Ovary (tissue), 9 donors: Measurements from ENCODE around the gene GGT6. TPM values are rescaled to one million over a fixed set of nuclear protein-coding genes. Genes with fewer than 3 reads are reported as not detected.
"Not testable (repeated sequence)": the region's sequence is repeated elsewhere in the genome, so short reads cannot be mapped to it uniquely, and the experiment has no call there.

Experiments used
- DNase-seq, 5 donors: peaks; one replicate each; pipeline ENCODE4 v3.0.0-alpha.2; 2019 to 2020
- H3K27ac ChIP-seq, 2 donors: fragments of 200-600 bp; one replicate each; pipeline versions ENCODE4 v1.5.1 to v1.8.0; 2019 to 2022
- H3K27me3 ChIP-seq: fragments of 200-600 bp; one replicate; pipeline ENCODE4 v1.8.0; 2022
- H3K36me3 ChIP-seq: fragments of 200-600 bp; sonication (generic); one replicate; pipeline ENCODE4 v1.5.1; 2019
- H3K4me1 ChIP-seq: one replicate; pipeline ENCODE4 v1.8.1; 2013; ENCODE audit warnings: mild to moderate bottlenecking, moderate library complexity; ENCODE audit not compliant: insufficient read depth
- H3K4me3 ChIP-seq: fragments of 200-600 bp; sonication (generic); one replicate; pipeline ENCODE4 v1.5.1; 2017
- H3K9me3 ChIP-seq, 2 donors: fragments of 200-600 bp in 1 of 2; sonication (generic) in 1 of 2; one replicate each; pipeline versions ENCODE4 v1.5.1 to v1.8.1; 2013 to 2019; ENCODE audit warnings: mild to moderate bottlenecking in 1 of 2, moderate library complexity in 1 of 2
- CTCF ChIP-seq, 3 donors: fragments of 450-650 bp in 2 of 3; fragments of 200-600 bp in 1 of 3; IDR thresholded peaks; one replicate each; pipeline versions ENCODE4 v1.5.1 to v1.8.0; 2016 to 2022; ENCODE audit warnings: antibody characterized with exemption in 3 of 3, mild to moderate bottlenecking in 1 of 3
- EP300 ChIP-seq: sonication (generic); formaldehyde crosslinking; IDR thresholded peaks from one replicate; pipeline ENCODE4 v1.6.1; 2017; ENCODE audit warnings: antibody characterized with exemption
- POLR2A ChIP-seq: fragments of 450-650 bp; IDR thresholded peaks from one replicate; pipeline ENCODE4 v1.6.1; 2017; ENCODE audit warnings: antibody characterized with exemption, mild to moderate bottlenecking, moderate library complexity
- WGBS, 3 donors: extraction: QIAGEN DNeasy Blood & Tissue Kit in 1 of 3; methylation state at CpG; one replicate each; pipeline versions ENCODE4 v1.1.5 to v1.1.7; 2013 to 2017; 5-methylcytosine and 5-hydroxymethylcytosine counted together
- intact Hi-C, 4 donors: fragments of 100-400 bp; cut with DNase I; formaldehyde crosslinking; loops; one replicate each; pipeline versions ENCODE4 v1.11.0 to v1.15.1; 2022 to 2023
- polyA plus RNA-seq, 2 donors: library from polyadenylated mRNA; stranded (reverse); fragments of 200-250 nt in 1 of 2; fragments of 350-450 nt in 1 of 2; fragmentation: Illumina TruSeq in 1 of 2; extraction: RNeasy Lipid Tissue Mini Kit (QIAGEN cat#74804) in 1 of 2; gene quantifications; one replicate each; pipeline ENCODE4 v1.2.3, GENCODE V29; 2013 to 2014
- total RNA-seq, 7 donors: library from RNA; depleted of rRNA in 2 of 7; stranded (reverse); fragments of >200 nt in 2 of 7; fragmentation: NEBNext Ultra II Directional in 3 of 7; extraction: Animal tissue kit (Norgen Biotek cat#: 25700) in 3 of 7; gene quantifications; one replicate each; pipeline versions ENCODE4 v1.1.0 to v1.2.4, GENCODE V29; 2016 to 2023
- donor health status: DM: no; HTN: no; CAD: no; lungs with moderate emphysema.
- donor health status: DM: no; HTN: no; CAD: no.
- donor health status: Bipolar disorder and iron deficiency.
- donor health status: DM: yes; HTN: yes; CAD: no.
- donor health status: DM: no; HTN: no; CAD: no.
- donor health status: DM: yes; HTN: yes; CAD: no.

The GGT6 gene
- total and polyA plus RNA-seq, 9 donors, result 0.08 to 31.5 (median 1.1) TPM

- intact Hi-C loops, result no loop called here
Observed at GRCh38 chr17:4597975-4598374, 37.6 kb upstream of the GGT6 start.

GRCh38 chr17:4596636-4597380 lies 36.4 kb upstream of the GGT6 start:
- peaks cover 19% of the 10 kb centered on the region for H3K4me1 ChIP-seq
- 93 to 95% (median 94%) methylated on average over 36 of the region's 36 CpGs for WGBS, 3 donors

More at GRCh38 chr17:4597975-4598374, 37.6 kb upstream of the GGT6 start:
- no peaks in the 10 kb centered on the region for H3K36me3 ChIP-seq
- 81 to 88% (median 84%) methylated on average over 13 of the region's 13 CpGs for WGBS, 3 donors
- H3K4me3 ChIP-seq, result no peak overlapping the region
- no peaks in the 10 kb centered on the region for H3K27me3 ChIP-seq
- peaks cover 19% of the 10 kb centered on the region for H3K4me1 ChIP-seq
- no peak for TF ChIP-seq POLR2A
- no peak for TF ChIP-seq EP300
- no peak for TF ChIP-seq CTCF (IDR thresholded peaks at IDR 0.05)
- H3K27ac ChIP-seq, result peak overlapping the region; percentile 55 to 91
- peak in 1 of 5 donors; percentile 43 for DNase-seq
- no peaks in the 10 kb centered on the region for H3K9me3 ChIP-seq

GRCh38 chr17:4595685-4596342 lies 35.4 kb upstream of the GGT6 start:
- H3K9me3 ChIP-seq, H3K27ac ChIP-seq, DNase-seq, intact Hi-C loops, H3K4me3 ChIP-seq, H3K27me3 ChIP-seq, H3K36me3 ChIP-seq: not testable (repeated sequence)
- H3K4me1 ChIP-seq, result peaks cover 22% of the 10 kb centered on the region
- 93 to 94% (median 94%) methylated on average over 19 to 23 of the region's 23 CpGs for WGBS, 3 donors

More at GRCh38 chr17:4596636-4597380, 36.4 kb upstream of the GGT6 start:
- no peaks in the 10 kb centered on the region for H3K36me3 ChIP-seq
- H3K27ac ChIP-seq, result no peak overlapping the region
- H3K4me3 ChIP-seq, result no peak overlapping the region
- no peaks in the 10 kb centered on the region for H3K9me3 ChIP-seq
- no peak for TF ChIP-seq EP300
- TF ChIP-seq POLR2A, result no peak
- no peak for TF ChIP-seq CTCF (IDR thresholded peaks at IDR 0.05)
- H3K27me3 ChIP-seq, result no peaks in the 10 kb centered on the region
- intact Hi-C loops, result no loop called here
- DNase-seq, result no peak

- peaks cover 22% of the 10 kb centered on the region for H3K4me1 ChIP-seq
- H3K9me3 ChIP-seq, result no peaks in the 10 kb centered on the region
- H3K4me3 ChIP-seq, result no peak overlapping the region
- no peaks in the 10 kb centered on the region for H3K27me3 ChIP-seq
- no peak for DNase-seq
- H3K36me3 ChIP-seq, result no peaks in the 10 kb centered on the region
- intact Hi-C loops, result no loop called here
- 77 to 85% (median 83%) methylated on average over 27 to 29 of the region's 29 CpGs for WGBS, 3 donors
- H3K27ac ChIP-seq, result no peak overlapping the region
- TF ChIP-seq CTCF (IDR thresholded peaks at IDR 0.05), result no peak
- no peak for TF ChIP-seq POLR2A
Observed at GRCh38 chr17:4594931-4595684, 34.7 kb upstream of the GGT6 start.
